HL-60 (cell line): ENCODE data around the gene SH3PXD2A.

Source experiments
- CTCF ChIP-seq: IDR thresholded peaks from one replicate; pipeline ENCODE4 v1.5.1; 2011; ENCODE audit warnings: low read length, control low read depth, inconsistent platforms; ENCODE audit not compliant: insufficient read depth
- GABPA ChIP-seq: IDR thresholded peaks from 2 replicates; pipeline ENCODE4 v1.6.1; 2012; ENCODE audit warnings: low read depth
- POLR2AphosphoS5 ChIP-seq: IDR thresholded peaks from 2 replicates; pipeline ENCODE4 v1.6.1; 2012; ENCODE audit warnings: low read depth
- REST ChIP-seq: IDR thresholded peaks from 2 replicates; pipeline ENCODE4 v1.6.1; 2012; ENCODE audit warnings: low read depth; ENCODE audit not compliant: insufficient replicate concordance

DNA sequence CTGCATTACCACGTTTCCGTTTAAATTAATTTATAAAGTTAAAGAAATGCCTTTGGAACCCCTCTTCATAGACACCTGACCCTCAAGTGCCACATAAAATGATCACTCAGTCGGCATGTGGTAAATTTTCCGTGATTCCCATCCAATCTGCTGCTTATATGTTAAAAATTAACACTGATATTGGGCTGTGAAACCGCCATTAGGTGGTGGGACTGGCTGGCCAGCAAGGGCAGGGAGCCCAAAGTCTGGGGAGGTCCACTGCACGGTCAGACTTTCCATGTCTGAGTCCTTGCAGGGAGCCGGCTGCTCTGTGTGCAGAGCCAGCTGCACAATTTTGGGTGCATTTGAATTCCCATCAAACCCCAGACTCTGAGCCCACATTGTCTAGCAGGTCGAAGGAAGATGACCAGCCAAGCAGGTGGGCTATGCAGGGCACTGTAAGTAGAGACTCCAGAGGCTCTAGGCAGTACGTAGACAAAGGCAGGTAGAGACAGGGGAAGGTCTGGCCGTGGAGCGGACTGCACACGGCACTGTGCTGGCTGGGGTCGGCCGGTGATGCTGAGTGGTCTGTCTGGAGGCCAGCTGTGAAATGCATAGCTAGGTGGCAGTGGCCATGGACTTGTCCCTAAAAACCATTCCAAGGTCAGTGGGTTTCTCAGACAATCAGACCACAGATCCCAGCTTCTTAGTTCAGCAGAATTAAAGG lies 122.9 kb downstream of the SH3PXD2A start:
- TF ChIP-seq CTCF (no peak), POLR2AphosphoS5 (no peak), REST (no peak), GABPA (no peak)
